MV-4-11 (cell line): Measurements from ENCODE around the gene SCML2.
"Not testable (repeated sequence)": the region's sequence is repeated elsewhere in the genome, so short reads cannot be mapped to it uniquely, and the experiment has no call there.

ENCODE experiments used
- DNase-seq: peaks from one replicate; lab custom pipeline; 2025; lab: John Stamatoyannopoulos, UW

Gene SCML2

DNA sequence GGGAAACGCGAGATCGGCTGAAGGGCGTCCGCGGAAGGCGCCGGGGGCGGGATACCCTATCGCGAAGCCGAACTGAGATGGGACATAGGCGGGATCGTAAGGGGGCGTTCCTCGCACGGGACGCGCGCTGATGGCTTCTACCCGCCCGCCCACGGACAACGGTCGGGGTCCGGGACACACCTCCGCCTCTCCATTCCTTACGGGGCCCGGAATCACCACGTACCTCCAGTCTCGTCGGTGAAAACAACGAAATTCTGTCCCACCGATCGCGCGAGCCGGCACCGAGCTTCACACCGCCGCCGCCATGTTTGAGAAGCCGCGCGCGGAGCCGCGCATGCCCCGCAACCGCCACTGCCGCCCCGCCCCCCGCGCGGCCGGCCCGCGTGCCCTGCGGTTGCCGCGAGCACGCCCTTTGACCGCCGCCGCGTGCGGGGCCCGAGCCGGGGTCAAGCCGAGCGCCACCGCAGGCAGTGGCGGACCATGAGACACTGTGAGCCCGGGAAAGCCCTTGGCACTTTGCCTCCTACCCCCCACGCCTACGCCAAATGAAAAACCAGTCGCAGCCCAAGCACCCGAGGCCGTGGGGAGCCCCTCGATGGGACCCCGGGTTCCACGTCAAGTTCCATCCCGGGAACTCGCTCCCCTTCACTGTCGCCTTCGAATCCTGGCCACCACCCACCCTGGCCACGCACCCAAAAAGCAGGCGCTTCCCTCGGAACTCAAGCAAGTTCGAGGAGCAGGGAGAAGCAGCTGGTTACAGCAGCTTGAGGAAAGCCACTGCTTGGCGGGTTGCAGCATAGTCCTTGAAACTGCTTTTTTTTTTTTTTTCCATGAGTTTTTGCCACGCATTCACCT is at the start of gene SCML2:
SCML2 (minus strand) TSS at position 320 of the 855 bp plus-strand sequence. CDS start 20,617 bp downstream, outside the sequence.
- peak; percentile 15 for DNase-seq

DNA sequence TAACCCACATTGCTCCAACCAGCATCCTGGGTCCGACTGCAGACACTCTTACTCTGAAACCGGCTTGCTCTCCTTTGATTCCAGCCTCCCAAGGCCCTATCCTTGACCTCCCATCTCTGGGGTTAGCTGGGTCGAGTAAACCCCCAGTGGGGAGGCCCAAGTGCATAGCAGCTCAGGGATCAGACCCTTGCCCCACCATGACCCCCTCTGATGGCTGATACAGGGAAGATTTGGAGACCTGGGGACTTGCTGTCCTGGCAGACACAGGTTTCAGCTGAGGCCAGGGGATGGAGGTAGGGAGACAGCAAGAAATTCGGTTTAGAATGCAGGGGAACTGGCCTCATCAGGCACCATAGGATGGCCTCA is 47.3 kb upstream of the SCML2 start:
- no peak for DNase-seq

DNA sequence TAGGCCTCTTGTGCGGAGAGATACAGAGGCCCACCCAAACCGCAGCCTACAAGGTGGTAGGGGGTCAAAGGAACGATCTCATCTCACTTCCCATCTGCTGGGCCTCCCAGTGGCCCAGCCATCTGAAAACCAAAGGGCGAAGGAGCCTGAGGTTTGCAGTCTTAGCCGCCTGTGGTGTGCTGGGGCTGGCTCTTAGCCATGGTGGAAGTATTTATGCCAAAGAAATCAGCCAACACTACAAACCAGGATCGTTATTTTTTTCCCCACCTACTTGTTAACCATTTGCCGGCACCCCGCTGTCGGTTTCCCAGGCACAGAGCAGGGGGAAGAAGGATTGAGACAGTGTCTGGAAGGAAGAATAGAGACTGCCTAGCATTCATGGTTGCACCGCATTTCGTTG is 40.0 kb upstream of the SCML2 start:
- no peak for DNase-seq

DNA sequence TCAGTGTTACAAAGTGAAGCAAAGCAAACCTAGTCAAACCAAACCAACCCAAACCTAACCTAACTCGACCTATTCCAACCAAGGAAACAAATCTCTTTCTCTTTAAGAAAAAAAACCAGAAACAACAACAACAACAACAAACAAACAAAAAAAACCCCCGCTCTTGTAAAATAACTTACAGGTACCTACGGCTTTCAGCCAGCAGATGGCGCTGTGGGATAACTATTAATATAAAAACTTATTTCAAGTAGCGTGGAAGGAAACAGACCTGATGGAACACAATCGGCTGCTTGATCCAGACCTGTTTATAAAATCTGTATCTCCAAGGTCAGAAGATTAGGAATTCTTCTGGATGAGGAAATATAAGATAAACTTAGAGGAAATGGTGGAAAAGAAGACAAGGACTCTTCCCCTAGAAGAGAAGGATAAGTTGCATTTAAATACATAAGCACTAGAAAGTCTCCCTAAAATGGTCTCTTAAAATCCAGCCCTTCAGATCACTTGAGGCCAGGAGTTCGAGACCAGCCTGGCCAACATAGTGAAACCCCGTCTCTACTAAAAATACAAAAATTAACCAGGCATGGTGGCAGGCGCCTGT is 36.6 kb upstream of the SCML2 start:
- DNase-seq = peak; percentile 35

DNA sequence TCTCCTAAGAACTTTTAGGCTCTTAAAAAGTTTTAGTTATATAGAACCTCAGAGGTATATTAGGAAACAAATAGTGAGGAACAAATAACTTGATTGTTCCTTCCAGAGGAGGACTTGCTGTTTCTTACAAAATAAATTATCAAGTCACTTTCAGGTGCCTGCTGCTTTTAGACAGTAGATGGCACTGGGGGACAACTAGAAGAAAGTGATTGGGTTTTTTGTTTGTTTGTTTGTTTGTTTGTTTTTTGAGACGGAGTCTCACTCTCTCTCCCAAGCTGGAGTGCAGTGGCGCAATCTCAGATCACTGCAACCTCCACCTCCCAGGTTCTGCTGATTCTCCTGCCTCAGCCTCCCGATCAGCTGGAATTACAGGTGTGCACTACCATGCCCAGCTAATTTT is 35.5 kb upstream of the SCML2 start:
- DNase-seq = no peak

DNA sequence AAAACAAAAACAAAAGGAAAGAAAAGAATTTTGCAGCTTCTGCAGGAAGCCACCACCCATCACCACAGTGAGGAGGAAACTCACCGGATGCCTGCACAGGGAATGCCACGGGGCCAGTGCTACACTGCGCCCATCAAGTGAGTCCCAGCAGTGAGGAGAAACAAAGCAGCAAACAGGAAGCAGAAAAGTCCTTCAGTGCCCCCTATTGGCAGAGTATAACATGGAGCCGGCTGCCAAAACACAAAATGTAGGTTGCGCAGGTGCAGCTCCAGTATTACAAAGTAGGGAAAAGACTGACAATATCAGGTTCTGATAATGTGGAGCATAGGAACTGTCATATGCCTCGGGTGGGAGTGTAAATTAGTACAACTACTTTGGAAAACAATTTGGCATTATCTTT is 23.3 kb upstream of the SCML2 start:
- peak; percentile 25 for DNase-seq

DNA sequence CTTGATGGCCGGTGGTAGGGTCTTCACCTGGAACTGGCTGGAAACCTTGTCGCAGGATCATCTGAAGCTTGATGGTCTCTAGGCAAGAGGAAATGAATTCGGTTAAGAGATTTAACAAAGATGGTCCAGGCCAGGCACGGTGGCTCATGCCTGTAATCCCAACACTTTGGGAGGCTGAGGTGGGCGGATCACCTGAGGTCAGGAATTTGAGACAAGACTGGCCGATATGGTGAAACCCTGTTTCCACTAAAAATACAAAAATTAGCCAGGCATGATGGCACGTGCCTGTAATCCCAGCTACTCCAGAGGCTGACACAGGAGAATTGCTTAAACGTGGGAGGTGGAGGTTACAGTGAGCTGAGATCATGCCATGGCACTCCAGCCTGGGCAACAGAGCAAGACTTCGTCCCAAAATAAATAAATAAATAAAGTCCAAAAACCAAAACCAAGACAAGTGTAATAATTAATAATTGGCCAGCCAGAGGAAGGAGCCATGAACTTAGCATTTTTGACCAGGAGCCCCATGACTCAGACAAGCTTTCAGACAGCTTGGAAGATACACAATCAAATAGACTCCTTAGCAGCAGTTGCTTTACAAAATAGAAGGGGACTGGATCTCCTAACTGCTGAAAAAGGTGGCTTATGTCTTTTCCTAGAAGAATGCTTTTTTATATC is 20.8 kb upstream of the SCML2 start:
- not testable (repeated sequence) for DNase-seq

DNA sequence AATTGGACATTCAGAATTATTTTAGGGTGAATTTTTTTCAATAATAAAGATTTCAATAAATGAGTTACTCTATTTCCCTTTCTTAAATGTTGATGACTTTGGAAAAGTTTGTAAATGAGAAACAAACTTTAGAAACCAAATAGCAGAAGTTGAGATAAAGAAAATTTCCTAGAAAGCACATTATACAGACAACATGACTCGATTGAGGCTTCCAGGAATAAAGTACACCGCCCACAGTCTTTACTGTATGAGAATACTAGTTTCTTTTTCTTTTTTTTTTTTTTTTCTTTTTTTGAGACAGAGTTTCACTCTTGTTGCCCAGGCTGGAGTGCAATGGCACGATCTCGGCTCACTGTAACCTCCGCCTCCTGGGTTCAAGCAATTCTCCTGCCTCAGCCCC is 14.6 kb upstream of the SCML2 start:
- peak; percentile 59 for DNase-seq

DNA sequence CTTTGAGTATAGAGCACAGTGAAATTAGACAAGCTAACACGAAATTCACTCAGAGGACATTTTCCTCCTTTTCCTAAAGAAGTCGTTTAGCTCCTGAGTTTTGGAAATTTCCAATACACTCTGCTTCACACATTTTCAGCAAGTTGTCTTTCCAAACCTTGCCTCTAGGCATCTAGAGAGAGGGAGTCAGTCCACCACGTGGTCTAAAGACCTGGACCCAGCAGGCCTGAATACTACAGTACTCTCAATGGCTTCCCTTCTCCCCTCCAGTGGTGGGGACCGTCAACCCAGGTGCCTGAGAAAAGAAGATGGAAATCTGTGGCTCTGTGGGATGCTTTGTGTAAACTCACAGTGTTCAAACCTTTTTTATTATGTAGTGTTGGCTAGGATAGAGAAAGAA is 13.9 kb upstream of the SCML2 start:
- DNase-seq = no peak

DNA sequence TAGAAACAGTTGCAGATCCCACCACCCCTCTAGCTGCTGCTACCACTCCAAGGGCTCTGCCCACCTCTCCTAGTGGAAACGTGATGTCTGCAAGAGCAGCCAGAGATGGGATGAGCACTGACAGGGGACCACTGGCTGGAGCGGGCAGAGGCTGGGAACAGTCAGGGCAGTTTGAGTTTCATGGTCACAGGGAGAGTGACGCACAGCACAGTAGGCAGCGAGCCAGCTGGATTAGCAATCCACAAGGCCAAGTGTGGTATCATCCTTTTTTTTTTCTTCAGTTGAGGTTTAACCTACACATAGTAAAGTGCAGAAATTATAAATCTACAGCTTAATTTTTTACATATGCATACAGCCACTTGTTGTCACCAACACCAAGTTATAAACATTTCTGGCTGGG is 6.4 kb upstream of the SCML2 start:
- no peak for DNase-seq

DNA sequence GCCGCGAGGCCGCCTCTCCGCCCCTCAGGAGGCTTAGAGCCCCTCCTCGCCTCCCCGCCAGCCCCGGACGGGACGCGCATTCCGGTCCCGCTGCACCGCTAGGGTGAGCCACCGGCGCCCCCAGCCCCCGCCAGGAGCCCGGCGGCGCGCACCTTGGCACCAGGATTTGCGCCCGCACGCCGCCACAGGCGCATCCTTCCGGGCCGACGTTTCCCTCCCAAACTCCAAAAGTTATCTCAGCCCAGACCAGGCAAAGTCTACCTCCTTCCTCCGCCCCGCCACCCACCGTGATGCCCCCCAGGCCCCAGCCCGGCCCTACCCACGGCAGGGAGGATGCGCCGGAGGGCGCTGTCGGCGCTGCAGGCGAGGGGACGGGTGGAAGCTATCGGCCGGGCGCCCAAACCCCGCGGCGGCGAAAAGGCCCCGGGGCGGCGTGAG is 538 bp downstream of the SCML2 start:
- no peak for DNase-seq

DNA sequence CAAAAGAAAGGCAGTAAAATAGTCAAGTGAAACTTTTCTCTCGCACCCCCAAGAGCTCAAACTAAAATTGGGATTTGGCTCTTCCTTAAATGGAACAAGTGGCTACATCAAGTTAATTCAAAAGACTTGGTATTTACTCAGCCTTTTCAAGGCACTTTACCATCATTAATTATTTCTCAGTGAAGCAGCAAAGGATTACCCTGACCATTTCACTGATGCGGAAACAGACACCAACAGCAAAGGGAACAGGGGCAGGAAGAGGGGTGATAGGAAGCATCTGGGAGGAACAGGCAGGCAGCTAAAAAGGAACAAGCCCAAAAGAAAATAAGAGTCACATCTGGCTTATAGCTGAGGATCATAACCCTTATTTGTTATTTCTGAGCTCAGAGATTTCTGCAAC is 2.7 kb downstream of the SCML2 start:
- no peak for DNase-seq

DNA sequence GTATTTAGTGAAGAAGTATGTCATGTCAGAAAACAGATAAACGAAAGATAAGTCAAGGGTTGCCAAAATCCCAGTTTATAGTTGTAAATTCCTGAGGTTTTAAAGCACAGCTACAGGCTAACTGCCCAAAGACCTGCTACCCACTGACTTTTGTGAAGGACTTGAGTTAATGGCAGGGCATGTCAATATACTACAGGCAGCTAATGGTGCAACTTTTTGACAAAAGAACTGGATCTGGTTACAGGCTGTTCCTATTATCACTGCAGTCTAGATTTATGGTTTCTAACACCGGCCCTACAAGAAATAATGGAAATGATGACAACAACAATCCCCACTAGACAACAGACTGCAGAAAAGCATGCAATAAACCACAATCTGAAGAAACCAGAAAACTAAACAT is 6.4 kb downstream of the SCML2 start:
- no peak for DNase-seq

DNA sequence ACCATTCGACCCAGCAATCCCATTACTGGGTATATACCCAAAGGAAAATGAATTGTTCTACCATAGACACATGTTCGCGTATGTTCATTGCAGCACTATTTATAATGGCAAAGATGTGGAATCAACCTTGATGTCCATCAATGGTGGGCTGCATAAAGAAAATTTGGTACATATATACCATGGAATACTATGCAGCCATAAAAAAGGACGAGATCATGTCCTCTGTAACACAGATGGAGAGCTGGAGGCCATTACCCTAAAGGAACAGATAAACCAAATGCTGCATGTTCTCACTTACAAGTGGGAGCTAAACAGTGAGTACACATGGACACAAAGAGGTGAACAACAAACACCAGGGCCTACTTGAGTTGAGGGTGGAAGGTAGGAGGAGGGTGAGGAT is 45.1 kb downstream of the SCML2 start:
- DNase-seq = no peak

DNA sequence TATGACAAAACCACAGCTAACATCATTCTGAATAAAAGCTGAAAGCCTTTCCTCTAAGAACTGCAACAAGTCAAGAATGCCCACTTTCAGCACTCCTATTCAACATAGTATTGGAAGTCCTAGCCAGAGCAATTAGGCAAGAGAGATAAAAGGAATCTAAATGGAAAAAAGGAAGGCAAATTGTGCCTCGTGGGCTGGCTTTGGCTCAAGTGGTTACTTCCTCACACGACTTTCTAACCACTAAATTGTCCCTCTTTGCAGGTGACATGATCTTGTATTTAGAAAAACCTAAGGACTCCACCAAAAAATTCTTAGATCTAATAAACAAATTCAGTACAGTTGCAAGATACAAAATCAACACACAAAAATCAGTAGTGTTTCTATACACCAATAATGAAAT is 57.2 kb downstream of the SCML2 start:
- no peak for DNase-seq

DNA sequence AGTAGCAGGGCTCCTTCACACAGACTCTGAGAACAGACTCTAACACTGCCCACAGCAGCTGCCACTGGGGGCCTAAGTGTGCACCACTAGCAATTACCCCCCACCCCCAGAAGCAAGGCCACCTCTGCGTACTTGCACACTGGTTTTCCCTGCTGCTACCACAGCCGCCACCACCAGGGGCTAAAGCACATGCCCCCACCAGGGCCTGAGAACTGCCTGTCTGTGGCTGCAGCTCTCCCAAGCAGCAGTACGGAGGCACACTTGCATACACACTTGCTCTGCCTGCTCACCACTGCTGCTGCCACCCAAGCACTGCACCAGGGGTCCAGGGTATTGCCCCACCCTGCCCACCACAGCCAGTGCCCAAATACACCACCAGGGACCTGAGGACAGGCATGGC is 59.6 kb downstream of the SCML2 start:
- no peak for DNase-seq

DNA sequence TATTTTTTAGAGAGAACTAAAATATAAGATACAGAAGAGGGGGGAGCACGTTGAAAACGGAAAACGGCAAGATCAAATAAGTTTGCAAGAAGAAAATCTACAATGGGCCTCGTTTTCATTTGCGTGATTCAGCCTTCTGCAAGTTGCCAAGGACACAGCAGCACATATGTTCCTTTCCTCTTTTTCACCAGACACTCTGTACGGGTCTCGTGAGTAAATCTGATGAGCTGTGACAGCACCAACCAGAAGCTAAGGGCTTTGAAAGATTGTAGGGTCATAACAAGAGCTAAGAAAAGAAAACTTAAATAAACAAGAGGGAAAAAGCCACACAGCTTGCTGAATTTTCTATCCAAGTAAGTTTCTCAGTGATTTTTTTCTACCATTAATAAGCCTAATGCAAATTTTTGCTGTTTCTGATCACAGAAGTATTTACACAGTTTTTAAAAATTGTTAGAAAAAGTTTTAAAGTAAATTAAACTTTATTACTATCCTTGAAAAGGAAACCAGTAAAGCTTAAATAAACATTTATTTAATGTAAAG is 63.4 kb downstream of the SCML2 start:
- DNase-seq = no peak

DNA sequence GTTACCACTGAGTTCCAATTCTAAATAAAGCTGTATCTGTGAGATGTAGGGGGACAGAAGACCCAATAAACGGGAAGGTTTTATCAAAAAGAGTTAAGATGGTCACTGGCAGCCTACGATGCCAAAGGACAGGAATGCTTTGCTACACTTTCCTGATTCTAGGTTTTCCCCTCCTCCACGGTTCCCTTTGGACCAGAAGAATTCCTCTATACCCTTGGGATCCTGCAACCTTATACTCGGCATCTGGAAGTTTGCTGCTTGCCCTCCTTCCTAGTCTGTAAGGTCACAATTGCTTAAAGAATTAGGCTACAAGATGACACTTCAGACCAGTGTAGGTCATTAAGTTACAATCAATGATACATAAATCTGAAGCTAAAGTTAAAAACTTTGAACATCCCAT is 64.3 kb downstream of the SCML2 start:
- DNase-seq = no peak

DNA sequence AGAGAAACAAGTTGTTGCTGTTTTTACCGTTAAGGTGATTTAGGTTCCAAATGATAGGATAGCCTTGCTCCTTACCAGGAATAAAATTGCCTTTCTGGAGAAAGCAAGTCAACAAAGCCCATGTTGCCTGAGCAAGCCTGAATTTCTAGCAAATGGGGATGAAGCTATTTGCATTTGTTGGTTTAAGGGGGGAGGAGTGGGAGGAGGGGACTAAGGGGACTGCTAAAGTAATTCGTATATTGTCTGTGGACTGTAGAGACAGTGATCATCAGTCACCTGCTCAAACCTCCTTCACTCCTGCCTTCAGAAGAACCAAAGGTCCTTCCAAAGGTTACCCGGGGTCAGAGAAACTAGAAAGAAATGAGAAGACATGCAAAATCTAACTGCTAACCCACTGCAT is 65.8 kb downstream of the SCML2 start:
- DNase-seq = no peak

DNA sequence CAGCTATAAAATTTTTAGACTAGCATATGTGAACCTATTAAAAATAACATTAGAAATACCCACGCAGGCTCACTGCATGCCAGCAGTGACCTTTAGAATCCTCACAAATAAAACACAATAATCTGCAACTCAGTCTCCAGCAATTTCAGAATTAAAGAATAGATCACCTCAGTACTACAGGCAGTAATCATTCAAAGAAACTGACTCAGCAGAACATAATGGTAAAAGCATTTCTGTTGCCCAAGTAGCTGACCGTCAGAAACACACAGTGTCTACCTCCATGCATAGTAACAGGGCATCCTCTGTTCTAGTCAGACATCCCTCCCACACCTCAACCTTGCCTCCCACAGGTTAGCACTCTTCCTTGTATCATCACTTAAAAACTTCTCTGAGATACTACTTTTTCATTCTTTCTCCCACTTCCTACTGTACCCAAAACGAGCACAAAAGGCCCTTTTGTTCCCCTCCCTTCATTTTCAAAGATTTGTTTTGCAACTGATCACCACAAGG is 68.1 kb downstream of the SCML2 start:
- no peak for DNase-seq

DNA sequence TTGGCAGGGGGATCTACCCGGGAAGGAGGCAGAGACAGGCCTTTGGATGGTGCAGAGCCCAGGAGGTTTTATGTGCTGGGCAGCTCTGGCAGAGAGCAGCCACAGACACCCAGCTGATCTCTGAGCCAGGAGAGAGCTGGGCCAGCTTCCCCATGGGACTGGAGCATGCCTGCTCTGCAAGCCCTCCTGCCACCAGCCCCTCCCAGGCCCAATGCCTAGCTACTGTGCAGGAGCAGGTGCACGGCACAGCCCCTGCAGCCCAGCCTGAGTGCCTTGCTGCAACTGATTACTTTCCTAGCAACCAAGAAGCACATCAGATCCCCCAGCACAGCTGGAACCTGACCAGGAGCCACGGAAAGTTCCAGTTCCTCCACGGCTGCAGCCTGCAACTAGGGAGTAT is 76.0 kb downstream of the SCML2 start:
- peak; percentile 25 for DNase-seq

DNA sequence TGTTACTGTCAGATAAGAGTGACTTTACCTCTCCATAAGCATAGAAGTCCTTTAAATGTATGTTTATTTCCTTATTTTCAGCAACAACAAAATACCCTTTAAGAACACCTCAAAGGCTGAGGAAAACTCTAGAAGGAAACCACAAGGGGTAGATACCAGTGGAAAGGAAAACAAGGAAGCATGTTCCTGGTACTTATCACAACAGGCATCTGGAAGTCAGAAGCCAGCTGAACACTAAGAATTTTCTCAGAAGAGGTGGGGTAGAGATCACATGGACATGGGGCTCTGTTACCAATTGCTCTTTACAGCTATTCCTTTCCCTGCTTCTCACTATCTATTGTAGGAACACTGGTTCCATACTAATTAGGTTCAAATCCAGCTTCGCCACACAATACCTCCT is 82.3 kb downstream of the SCML2 start:
- no peak for DNase-seq

DNA sequence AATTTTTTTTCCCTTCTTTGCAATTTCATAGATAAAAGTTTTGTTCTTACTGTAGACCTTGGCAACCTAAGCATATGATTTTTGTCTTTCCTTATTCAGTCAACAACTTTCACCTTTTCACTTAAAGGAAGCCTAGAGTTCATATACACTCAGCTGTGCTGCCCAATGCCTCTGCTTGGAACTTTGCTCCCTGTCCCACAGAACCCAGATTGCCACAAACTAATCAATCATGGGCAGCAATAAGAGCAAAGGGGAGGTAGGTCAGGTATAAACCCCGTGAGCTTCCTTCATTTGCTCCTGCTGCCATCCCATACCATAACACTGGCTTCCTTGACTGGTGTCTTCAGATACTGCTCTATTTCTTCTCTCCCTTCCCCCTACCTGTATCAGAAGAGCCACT is 82.8 kb downstream of the SCML2 start:
- DNase-seq = no peak
